GM12873 (cell line): ENCODE measurements around the gene CDH12.

Experiments used
- CTCF ChIP-seq: IDR thresholded peaks from 2 replicates; pipeline ENCODE4 v1.5.1; 2012; ENCODE audit warnings: low read depth, mild to moderate bottlenecking, moderate library complexity, low read length, control low read depth; ENCODE audit not compliant: insufficient read depth; ENCODE audit errors: missing control alignments

CDH12 gene

GRCh38 chr5:22887566-22887965, 34.4 kb upstream of the CDH12 start:
- TF ChIP-seq CTCF = no peak

GRCh38 chr5:22855824-22856223, 2.7 kb upstream of the CDH12 start:
- no peak for TF ChIP-seq CTCF

- TF ChIP-seq CTCF = no peak
These were observed 2.2 kb downstream of the CDH12 start for GRCh38 chr5:22850981-22851380.

GRCh38 chr5:22846693-22847092, 6.5 kb downstream of the CDH12 start:
- TF ChIP-seq CTCF = no peak

GRCh38 chr5:22844636-22845035, 8.5 kb downstream of the CDH12 start:
- TF ChIP-seq CTCF = no peak

- no peak for TF ChIP-seq CTCF
These were observed 9.0 kb downstream of the CDH12 start for GRCh38 chr5:22844155-22844554.

GRCh38 chr5:22842574-22842973, 10.6 kb downstream of the CDH12 start:
- TF ChIP-seq CTCF = no peak
